ENCODE measurements around the gene FUT3.

DNA sequence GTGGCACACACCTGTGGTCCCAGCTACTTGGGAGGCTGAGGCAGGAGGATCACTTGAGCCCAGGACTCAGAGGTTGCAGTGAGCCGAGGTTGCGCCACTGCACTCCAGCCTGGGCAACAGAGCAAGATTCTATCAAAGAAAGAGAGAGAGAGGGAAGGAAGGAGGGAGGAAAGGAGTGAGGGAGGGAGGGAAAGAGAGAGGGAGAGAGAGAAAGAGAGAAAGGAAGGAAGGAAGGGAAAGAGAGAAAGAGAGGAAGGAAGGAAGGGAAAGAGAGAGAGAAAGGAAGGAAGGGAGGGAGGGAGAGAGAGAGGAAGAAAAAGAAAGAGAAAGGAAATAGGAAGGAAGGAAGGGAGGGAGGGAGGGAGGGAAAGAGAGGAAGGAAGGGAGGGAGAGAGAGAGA lies 34.0 kb downstream of the FUT3 start:
- TF ChIP-seq CTCF (IDR thresholded peaks at IDR 0.05) (no peak), POLR2A (IDR thresholded peaks at IDR 0.05) (no peak)

Measured in lower leg skin (tissue), 3 donors.